Suppressor macrophage treated with lipopolysaccharide for 1 hour (primary cell): Measurements from ENCODE around the gene CLIC1.

Experiments used
- DNase-seq, 3 donors: peaks; one replicate each; pipeline ENCODE4 v3.0.0-alpha.2; 2020 to 2022

Gene CLIC1

DNA sequence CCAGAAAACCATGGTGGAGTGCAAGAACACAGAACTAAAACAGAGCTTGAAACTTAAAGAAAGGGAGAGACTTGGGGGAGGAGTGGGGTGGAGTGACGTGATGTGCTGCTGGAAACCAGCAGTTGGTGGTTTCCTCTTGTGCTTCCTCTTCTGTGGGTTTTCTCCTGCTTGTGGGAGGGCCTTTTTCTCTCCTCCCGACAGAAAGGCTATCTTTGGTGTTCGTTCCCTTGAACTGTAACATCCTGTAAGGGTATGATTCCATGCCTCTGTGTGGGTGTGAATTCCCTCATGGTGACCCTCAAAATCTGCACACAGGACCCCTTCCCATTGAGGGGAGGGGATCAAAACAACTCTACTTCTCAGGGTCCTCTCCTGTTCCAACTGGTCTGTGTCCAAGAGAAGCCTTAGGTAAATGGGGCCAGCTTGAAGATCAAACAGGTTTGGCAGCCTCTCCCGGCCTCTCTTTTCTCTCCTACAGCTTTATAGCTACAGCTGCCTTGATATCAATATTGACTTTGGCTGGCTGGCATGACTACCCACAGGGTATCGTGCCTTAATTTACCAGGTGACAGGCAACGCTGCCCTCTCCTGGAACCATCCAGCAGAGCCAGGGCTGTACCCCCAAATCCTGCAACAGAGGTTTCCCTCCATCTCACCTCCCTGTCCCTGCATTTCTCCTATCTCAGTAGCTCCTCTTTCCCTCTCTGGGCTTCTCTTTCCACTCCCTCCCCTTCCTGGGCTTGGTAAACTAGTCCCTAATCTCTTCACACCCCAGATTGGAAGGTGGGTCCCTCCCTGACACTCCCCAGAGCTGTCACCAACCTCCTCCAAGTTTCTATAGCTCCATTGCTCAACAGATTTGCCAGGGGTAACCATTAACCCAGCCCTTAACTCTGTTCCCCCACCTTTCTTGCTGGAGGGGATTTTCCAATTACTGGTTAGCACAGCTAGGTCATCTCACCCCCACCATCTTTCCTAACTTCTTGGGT lies 2.0 kb upstream of the CLIC1 start:
- peak; percentile 92 to 95 (median 92) for DNase-seq

DNA sequence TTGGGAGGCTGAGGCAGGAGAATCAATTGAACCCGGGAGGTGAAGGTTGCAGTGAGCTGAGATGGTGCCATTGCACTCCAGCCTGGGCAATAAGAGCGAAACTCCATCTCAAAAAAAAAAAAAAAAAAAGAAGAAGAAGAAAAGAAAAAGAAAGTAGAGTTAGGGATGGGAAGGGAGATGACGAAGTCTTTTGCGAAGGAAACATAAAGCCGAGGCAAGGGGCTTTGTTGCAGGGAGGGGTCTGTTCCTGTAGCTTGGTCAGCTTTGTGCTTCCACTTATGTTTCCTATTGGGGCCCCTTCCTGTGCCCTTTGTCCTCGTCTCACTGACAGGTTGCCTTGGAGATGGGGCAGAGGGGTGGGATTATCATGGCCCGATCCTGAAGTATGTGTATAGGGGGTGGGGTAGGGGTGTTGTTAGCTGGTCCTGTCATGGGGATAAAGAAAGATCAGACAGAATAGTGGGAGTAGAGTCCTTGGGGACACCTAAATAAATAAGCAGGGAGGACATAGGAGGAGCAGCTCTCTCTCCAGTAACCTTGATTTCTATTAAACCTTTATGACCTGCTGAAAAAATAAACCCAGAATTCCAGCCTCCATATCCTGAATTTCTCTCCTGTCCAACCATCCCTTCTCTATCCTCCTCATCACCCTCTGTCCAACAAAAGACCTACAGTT lies 1.1 kb upstream of the CLIC1 start:
- peak; percentile 43 to 82 (median 73) for DNase-seq

DNA sequence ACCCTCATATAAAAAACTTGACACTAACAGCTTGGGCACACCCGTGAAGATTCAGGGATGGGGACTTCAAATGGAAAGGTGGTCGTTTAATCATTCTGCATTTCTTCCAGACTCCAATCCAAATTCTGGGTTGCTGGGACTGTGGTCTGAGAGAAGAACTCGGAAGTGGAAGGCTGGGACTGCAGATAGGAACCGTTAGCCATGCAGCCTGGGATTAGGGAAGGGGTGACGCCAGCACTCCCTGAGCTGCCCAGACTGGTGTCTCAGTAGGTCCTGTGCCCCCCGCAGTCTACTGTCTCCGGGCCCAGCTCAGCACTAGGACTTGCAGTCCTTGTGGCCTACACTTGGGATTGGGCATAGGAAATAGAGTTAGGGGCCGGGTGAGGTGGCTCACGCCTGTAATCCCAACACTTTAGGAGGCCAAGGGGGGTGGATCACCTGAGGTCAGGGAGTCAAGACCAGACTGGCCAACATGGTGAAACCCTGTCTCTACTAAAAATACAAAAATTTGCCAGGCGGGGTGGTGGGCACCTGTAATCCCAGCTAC lies 511 bp upstream of the CLIC1 start:
- DNase-seq = peak; percentile 27 to 48 (median 46)

GRCh38 chr6:31734821-31735406 lies 1.4 kb downstream of the CLIC1 start:
- peak; percentile 87 to 88 (median 87) for DNase-seq

DNA sequence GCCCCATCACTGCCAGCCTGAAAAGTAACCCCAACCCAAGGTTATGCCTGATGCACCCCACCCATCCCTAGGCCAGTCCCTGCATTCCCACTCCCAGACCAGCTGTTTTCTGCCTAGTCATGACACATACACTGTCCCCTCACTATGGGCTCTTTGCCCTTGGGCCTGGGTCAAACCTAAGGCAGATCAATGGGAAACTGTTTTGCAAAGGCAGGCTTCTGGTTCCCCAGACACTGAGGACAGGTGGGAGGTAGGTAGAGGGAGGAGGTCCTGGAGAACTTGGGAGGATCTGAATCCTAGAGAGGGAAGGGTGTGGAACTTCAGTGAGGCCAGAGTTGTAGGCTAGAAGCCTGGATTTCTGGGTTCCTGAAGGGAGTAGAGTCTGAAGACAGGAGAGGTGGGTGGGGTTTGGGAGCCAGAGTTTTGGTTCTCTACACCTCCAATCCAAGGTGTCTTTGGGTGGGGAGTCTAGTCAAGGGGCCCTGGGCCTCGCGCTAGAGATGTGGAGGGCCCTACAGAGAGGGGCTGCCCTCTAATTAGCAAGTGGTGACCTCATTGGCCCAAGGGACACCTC lies 2.0 kb downstream of the CLIC1 start:
- no peak for DNase-seq

DNA sequence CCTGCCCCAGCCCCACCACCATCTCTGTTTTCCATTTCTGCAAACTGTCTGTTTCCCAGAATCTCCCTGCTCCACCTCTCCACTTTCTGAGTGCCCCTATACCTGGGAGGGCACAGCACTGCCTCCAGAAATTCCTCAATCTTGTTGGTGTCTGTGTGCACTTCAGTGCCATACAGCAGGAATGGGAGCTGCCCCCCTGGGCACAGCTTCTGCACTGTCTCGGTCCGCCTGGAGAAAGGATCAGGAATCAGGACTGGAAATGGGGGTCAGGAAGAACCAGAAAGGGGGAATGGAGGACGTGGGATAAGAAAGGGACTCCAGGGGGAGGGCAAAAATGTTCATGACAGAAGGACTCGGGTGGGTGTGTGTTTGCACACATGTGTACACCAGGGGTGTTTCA lies 2.6 kb downstream of the CLIC1 start:
- no peak for DNase-seq

DNA sequence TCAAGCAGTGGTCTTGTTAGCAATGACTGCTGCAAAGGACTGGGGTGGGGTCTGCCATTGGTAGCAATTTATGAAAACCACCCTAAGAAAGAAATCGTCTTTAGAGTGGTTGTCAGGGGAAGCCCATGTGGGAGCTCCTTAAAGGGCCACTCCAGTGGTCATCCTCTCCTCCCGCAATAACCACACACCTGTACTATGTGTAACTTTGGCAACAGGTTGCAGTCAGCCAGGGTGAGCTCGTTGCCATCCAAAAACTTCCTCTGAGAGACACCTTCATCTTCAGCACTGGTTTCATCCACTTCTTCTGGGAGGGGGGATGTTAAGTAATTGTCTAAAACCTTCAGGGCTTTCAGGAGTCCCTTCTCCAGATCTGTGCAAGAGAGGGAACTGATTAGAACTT lies 4.3 kb downstream of the CLIC1 start:
- no peak for DNase-seq

GRCh38 chr6:31730631-31731086 lies 5.7 kb downstream of the CLIC1 start:
- DNase-seq = no peak

- DNase-seq = peak; percentile 78 to 91 (median 78)
These were observed 6.2 kb downstream of the CLIC1 start for GRCh38 chr6:31729979-31730630.

- peak; percentile 87 to 94 (median 91) for DNase-seq
These were observed 6.8 kb downstream of the CLIC1 start for GRCh38 chr6:31729515-31729978.

GRCh38 chr6:31728767-31729514 lies 7.4 kb downstream of the CLIC1 start, which contains the start of gene DDAH2:
Gene DDAH2 (minus strand): TSS chr6:31729299. CDS start chr6:31729161, 138 bp downstream.
- DNase-seq = no peak

DNA sequence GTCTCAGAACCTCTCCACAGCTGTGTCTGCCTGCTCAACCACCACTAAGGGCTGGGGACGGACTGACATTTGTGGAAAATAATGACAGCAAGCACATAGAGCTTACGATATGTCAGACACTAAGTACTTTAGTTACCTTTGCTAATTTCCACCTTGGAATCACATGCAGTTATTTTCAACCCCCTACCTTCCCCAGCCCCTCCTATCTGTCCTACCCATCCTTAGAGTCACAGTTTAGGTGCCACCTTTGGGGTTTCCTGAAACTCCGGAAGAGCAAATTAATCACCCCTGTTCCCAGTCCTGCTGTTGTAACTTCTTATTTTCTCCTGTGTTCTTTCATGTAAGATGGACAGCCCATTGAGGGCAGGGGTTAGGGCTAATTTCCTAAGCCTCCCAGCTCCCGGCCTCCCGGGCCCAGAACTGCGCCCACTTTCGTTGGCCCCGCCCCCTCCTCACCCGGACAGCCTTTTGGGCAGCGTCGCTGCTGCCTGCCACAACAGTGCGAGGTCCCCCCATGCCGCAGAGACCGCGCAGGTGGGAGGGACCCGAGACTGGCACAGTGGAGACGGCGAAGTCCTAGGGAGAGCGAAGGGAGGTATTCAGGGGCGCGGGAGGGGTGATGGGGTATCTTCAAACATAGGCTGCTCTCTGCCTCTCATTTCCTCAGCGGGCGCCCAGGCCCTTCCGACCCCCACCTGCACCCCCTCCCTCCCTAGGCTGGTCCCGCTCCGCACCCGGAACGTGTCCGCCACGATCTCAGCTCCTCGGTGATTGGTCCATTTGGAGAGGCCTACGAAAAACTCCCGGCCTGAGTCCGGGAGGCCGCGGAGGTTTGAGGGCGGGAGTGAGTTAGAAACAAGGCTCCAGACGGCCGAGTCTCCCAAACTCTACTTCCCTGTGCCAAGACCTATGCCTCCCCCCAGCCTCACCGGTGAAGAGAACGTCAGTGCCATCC lies 8.3 kb downstream of the CLIC1 start:
- DNase-seq = peak in 1 of 3 donors; percentile 39

- peak; percentile 89 to 93 (median 91) for DNase-seq
These were observed 9.2 kb downstream of the CLIC1 start for GRCh38 chr6:31727034-31727716.

DNA sequence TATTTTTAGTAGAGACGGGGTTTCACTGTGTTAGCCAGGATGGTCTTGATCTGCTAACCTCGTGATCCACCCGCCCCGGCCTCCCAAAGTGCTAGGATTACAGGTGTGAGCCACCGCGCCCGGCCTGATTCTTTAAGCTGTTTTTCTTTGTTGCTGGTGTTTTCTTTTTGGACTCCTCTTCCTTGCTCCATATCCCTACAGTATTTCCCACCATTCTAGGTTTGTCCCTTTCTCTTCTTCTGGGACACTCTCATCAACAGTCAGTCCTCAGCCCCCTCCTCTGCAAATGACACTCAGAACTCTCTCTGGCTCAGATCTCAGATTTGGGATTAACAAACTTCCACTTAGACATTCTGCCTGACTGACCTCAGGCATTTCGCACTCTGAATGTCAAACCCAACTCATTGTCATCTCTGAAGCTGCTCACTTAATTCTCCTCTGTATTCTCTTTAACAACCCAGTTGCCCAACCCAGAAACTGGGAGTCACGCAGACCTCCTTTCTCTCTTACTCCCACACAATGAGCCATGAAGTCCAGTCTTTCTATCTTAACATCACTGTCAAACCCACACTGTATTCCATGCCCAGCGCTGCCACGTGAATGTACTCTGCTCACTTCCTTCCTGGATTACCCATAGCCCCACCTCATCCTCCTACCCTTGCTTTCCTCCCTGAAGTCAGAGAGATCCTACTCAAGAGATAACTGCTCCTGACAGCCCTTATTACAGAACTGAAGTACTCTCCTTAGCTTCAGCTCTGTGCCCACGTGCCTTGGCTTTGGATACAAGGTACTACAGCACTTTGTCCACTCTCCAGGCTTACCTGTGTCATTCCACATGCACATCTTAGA lies 10.6 kb downstream of the CLIC1 start:
- DNase-seq = peak; percentile 87 to 94 (median 92)

DNA sequence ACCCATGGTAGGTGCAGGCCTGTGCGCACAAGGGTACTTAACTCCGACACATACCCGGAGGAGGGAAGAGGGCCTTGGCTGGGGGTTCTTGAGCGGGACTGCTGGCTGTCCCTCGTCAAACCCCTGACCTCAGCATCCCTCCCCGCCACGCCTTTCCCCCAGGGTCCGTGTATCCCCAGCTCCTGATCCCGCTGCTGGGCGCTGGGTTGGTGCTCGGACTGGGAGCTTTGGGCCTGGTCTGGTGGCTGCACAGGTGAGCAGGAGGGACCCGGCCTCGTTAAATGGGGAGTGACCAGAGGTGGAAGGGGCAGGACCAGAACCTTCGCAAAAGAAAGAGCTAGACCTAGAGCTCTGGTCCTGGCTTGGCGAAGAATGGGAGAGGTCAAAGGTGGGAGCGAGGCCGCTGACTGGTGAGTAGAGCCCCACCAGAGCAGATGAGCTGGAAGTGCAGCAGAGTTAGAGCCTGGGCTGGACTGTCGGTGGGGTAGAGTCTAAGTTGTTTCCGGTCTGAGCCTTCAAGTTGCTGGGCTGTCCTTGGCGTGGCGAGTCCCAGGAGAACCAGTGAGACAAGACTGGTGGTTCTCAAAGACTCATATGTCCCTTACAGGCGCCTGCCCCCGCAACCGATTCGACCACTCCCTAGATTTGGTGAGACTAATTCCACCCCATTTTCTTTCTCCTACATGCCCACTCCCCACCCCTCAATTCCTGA lies 12.2 kb downstream of the CLIC1 start:
- DNase-seq = no peak

DNA sequence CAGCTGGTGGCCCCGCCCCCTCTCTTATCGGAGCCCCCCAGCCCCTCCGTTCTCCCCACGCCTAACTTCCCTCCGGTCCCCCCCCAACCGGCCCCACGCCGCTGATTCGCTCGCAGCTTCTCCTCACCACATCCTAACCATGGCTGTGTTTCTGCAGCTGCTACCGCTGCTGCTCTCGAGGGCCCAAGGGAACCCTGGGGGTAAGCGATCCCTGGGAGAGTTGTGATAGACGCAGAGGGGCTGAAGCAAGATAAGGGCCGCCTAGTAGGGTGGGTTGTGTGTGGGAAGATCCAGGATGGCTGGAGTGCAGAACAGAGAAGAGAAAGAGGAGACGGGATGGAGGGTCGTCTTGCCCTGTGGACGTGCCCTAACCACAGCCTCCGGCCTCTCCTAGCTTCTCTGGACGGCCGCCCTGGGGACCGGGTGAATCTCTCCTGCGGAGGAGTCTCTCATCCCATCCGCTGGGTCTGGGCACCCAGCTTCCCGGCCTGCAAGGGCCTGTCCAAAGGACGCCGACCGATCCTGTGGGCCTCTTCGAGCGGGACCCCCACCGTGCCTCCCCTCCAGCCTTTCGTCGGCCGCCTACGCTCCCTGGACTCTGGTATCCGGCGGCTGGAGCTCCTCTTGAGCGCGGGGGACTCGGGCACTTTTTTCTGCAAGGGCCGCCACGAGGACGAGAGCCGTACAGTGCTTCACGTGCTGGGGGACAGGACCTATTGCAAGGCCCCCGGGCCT lies 12.9 kb downstream of the CLIC1 start, which contains the start of gene MPIG6B:
Gene MPIG6B (plus strand): TSS at position 129 of the 735 bp plus-strand sequence. CDS start 11 bp downstream, at position 140.
- DNase-seq = no peak

GRCh38 chr6:31722173-31722572 lies 14.2 kb downstream of the CLIC1 start:
- no peak for DNase-seq
